ENCODE data around the gene CUEDC2. TPM values are rescaled to one million over a fixed set of nuclear protein-coding genes. Genes with fewer than 3 reads are reported as not detected.

The CUEDC2 gene
- total RNA-seq, 4 donors from 2014 or later: 61.4 to 84.3 (median 67.5) TPM

DNA sequence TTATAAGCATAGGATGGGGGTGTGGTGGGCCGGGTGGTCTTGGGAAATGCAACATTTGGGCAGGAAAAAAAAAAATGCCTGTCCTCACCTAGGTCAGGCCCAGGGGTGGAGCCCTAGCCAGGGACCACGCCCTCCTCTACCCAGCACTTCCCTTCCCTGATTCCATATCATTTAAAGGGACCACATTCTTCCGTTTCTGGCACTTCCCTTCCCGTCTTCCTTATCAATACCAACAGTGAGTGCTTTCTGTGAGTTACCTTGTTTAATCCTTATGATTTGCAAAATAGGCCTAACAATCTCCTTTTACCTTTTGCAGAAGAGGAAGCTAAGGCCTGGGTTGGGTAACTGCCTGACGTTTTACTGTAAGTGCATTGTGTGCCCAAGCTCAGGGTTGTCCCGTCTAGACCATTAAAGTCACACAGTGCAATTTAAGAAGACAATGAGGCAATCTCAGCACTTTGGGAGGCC lies 35.6 kb upstream of the CUEDC2 start:
- Histone ChIP-seq H3K36me3 (peaks cover 0 to 24% of the 10 kb centered on the region in 2 donors), H3K27me3 (no peaks in the 10 kb centered on the region), H3K27ac (no peak overlapping the region), H3K4me1 (peaks cover 0 to 10% (median 0%) of the 10 kb centered on the region in 3 donors), H3K9me3 (no peaks in the 10 kb centered on the region), H3K4me3 (no peak overlapping the region)
- WGBS, 2 donors (ENCODE audit: low coverage in 1 of 2): 37 to 70% methylated on average over 3 to 5 of the region's 6 CpGs
- TF ChIP-seq EP300 (IDR thresholded peaks at IDR 0.05): no peak
- TF ChIP-seq, protein P1, sequence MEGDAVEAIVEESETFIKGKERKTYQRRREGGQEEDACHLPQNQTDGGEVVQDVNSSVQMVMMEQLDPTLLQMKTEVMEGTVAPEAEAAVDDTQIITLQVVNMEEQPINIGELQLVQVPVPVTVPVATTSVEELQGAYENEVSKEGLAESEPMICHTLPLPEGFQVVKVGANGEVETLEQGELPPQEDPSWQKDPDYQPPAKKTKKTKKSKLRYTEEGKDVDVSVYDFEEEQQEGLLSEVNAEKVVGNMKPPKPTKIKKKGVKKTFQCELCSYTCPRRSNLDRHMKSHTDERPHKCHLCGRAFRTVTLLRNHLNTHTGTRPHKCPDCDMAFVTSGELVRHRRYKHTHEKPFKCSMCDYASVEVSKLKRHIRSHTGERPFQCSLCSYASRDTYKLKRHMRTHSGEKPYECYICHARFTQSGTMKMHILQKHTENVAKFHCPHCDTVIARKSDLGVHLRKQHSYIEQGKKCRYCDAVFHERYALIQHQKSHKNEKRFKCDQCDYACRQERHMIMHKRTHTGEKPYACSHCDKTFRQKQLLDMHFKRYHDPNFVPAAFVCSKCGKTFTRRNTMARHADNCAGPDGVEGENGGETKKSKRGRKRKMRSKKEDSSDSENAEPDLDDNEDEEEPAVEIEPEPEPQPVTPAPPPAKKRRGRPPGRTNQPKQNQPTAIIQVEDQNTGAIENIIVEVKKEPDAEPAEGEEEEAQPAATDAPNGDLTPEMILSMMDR (IDR thresholded peaks at IDR 0.05): no peak
- no peak for TF ChIP-seq POLR2A (IDR thresholded peaks at IDR 0.05)
- no peak for TF ChIP-seq POLR2AphosphoS5 (IDR thresholded peaks at IDR 0.05)
- ATAC-seq: no peak

DNA sequence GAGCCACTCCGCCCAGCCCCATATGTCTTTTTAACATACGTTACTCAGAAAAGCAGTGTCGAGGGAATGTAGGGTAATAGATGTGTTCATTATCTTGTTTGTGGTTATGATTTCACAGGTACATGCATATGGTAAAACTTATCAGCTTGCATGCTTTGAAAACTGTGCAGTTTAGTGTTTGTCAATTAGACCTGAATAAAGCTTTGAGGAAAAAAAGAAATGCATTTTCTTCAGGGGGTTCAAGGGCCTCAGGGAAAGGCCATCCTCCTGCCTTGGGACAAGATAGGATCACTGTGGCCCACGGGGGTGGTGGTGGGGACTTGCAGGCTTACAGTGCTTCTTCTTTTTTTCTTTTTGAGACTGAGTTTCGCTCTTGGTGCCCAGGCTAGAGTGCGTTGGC lies 34.9 kb upstream of the CUEDC2 start:
- TF ChIP-seq POLR2A (IDR thresholded peaks at IDR 0.05): no peak
- TF ChIP-seq POLR2AphosphoS5 (IDR thresholded peaks at IDR 0.05): no peak
- TF ChIP-seq EP300 (IDR thresholded peaks at IDR 0.05): no peak
- TF ChIP-seq, protein P1 (IDR thresholded peaks at IDR 0.05): no peak
- H3K9me3 ChIP-seq: no peaks in the 10 kb centered on the region
- H3K4me3 ChIP-seq: no peak overlapping the region
- peaks cover 0 to 23% of the 10 kb centered on the region in 2 donors for H3K36me3 ChIP-seq
- H3K27me3 ChIP-seq: no peaks in the 10 kb centered on the region
- ATAC-seq: no peak
- peaks cover 0 to 16% (median 4%) of the 10 kb centered on the region in 3 donors for H3K4me1 ChIP-seq
- no peak overlapping the region for H3K27ac ChIP-seq
- WGBS, 2 donors (ENCODE audit: low coverage in 1 of 2): 65 to 82% methylated on average over 3 to 6 of the region's 6 CpGs

DNA sequence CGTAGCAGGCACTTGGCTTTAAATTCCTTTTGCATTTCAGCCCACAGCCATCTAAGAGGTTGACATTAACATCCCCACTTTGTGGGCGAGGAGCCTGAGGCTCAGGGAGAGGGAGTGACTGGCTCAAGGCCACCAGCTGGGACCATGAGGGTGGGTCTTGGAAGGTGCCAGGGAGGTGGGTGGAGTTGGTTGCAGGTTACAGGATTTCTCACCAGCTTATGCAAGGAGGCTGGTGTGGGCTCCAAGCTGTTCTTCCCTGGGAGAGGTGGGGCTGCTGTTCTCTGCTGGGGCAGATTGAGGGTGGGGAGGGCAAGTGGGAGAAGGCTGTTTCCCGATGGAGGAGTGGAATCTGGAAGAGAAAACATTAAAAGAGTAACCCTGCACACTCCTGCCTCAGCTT lies 33.1 kb upstream of the CUEDC2 start:
- no peak overlapping the region for H3K4me3 ChIP-seq
- 8 to 33% methylated on average over 1 of the region's 3 CpGs for WGBS, 2 donors (ENCODE audit: low coverage in 1 of 2)
- peaks cover 0 to 34% (median 12%) of the 10 kb centered on the region in 3 donors for H3K4me1 ChIP-seq
- no peaks in the 10 kb centered on the region for H3K9me3 ChIP-seq
- TF ChIP-seq POLR2A (IDR thresholded peaks at IDR 0.05): no peak
- TF ChIP-seq EP300 (IDR thresholded peaks at IDR 0.05): no peak
- no peak for TF ChIP-seq POLR2AphosphoS5 (IDR thresholded peaks at IDR 0.05)
- no peaks in the 10 kb centered on the region for H3K27me3 ChIP-seq
- H3K27ac ChIP-seq: no peak overlapping the region
- no peak for ATAC-seq
- H3K36me3 ChIP-seq: peaks cover 0 to 9% of the 10 kb centered on the region in 2 donors

DNA sequence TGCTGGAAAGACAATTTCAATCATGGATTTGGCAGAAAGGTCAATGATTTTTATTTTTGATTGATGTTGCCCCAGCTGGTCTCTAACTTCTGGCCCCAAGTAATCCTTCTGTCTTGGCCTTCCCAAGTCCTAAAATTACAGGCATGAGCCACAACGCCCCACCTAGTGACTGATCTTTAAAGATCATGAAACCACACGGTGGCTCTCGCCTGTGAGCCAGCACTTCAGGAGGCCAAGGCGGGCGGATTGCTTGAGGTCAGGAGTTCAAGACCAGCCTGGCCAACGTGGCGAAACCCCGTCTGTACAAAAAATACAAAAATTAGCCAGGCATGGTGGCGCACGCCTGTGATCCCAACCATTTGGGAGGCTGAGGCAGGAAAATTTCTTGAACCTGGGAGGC lies 31.6 kb upstream of the CUEDC2 start:
- Histone ChIP-seq H3K36me3 (peaks cover 0 to 2% of the 10 kb centered on the region in 2 donors), H3K9me3 (no peaks in the 10 kb centered on the region), H3K27ac (no peak overlapping the region), H3K4me3 (no peak overlapping the region), H3K4me1 (peaks cover 0 to 33% (median 12%) of the 10 kb centered on the region in 3 donors), H3K27me3 (no peaks in the 10 kb centered on the region)
- TF ChIP-seq POLR2A (IDR thresholded peaks at IDR 0.05): no peak
- TF ChIP-seq, protein P1 (IDR thresholded peaks at IDR 0.05): no peak
- 100% methylated on average over 2 to 4 of the region's 10 CpGs for WGBS, 2 donors (ENCODE audit: low coverage in 1 of 2)
- no peak for ATAC-seq

DNA sequence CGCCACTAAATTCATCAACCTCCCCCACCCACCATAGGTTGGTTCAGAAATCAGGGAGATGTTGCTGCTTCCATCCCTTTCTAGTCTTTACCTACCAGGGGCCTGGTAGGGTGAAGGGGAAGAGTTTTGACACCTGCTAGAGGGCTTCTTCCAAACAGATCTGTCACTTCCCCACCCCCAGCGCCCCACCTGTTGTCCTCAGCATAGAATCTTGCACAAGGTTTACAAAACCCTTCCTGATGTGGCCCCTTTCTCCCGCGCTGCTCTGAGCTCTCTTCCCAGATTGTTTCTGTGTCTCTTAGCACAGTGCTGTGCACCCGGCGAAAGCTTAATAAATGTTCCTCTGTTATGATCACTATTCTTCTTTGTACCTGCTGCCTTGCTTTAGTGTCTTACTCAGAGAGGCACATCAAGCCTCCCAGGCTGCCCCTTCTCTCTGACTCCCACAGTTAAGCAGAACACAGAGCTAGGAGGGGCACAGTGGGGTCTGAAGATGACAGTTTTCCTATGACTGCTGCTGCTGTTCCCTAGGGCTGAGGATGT lies 30.2 kb upstream of the CUEDC2 start:
- 60 to 100% methylated on average over 1 to 6 of the region's 6 CpGs for WGBS, 2 donors (ENCODE audit: low coverage in 1 of 2)
- H3K4me3 ChIP-seq: peak overlapping the region in 1 of 2 donors; percentile 10
- no peak overlapping the region for H3K27ac ChIP-seq
- ATAC-seq: no peak
- H3K4me1 ChIP-seq: peaks cover 0 to 24% (median 12%) of the 10 kb centered on the region in 3 donors
- TF ChIP-seq EP300 (IDR thresholded peaks at IDR 0.05) (no peak), POLR2AphosphoS5 (IDR thresholded peaks at IDR 0.05) (no peak), POLR2A (IDR thresholded peaks at IDR 0.05) (no peak)
- TF ChIP-seq, protein P1 (IDR thresholded peaks at IDR 0.05): no peak
- H3K27me3 ChIP-seq: no peaks in the 10 kb centered on the region
- no peaks in the 10 kb centered on the region for H3K36me3 ChIP-seq
- no peaks in the 10 kb centered on the region for H3K9me3 ChIP-seq

Data from gastroesophageal sphincter (tissue), 4 donors.